ENCODE measurements around the gene COL19A1.

The COL19A1 gene

DNA sequence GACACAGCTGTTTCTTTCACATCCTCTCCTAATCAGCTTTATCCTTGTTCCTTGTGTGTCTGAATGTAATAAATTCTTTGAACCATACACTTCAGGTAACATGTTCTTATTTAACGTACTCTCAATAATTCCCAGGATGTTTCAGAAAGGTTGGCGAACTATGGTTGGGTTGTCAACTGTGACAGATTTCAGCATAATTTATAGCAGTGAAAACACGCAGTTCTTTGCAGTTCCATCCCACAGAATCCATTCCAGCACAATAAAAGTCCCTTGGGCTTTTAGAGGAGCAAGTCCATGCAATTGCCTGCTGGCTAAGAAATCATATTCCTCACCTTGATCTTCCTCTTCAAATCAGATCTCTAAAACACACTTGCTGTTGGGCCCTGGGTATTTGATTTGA is 317.2 kb downstream of the COL19A1 start:
- TF ChIP-seq, protein P1, sequence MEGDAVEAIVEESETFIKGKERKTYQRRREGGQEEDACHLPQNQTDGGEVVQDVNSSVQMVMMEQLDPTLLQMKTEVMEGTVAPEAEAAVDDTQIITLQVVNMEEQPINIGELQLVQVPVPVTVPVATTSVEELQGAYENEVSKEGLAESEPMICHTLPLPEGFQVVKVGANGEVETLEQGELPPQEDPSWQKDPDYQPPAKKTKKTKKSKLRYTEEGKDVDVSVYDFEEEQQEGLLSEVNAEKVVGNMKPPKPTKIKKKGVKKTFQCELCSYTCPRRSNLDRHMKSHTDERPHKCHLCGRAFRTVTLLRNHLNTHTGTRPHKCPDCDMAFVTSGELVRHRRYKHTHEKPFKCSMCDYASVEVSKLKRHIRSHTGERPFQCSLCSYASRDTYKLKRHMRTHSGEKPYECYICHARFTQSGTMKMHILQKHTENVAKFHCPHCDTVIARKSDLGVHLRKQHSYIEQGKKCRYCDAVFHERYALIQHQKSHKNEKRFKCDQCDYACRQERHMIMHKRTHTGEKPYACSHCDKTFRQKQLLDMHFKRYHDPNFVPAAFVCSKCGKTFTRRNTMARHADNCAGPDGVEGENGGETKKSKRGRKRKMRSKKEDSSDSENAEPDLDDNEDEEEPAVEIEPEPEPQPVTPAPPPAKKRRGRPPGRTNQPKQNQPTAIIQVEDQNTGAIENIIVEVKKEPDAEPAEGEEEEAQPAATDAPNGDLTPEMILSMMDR (IDR thresholded peaks at IDR 0.05; ENCODE audit: control insufficient read depth, extremely low read depth, insufficient read depth): no peak
- DNase-seq (ENCODE audit: low read depth): no peak
- no peak overlapping the region for H3K4me3 ChIP-seq (ENCODE audit: low read depth, low read length)

DNA sequence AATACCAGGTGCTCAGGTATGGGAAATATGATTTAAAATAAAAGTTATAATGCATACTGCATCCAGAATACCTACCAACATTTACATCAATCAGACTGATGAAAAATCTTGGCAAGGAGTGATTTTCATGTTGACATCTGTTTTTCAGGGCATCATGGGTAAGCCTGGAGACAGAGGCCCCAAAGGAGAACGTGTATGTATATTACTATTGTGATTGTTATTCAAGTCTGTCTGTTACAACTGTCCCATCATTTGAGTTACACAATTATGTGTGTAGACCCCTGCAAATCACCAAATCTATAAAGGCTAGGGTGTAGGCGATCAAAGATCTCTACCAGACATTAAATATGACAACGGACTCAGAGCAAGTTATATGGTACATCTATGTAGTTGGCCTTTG is 318.4 kb downstream of the COL19A1 start:
- DNase-seq (ENCODE audit: low read depth): no peak
- TF ChIP-seq, protein P1 (IDR thresholded peaks at IDR 0.05; ENCODE audit: control insufficient read depth, extremely low read depth, insufficient read depth): no peak
- H3K4me3 ChIP-seq (ENCODE audit: low read depth, low read length): no peak overlapping the region

DNA sequence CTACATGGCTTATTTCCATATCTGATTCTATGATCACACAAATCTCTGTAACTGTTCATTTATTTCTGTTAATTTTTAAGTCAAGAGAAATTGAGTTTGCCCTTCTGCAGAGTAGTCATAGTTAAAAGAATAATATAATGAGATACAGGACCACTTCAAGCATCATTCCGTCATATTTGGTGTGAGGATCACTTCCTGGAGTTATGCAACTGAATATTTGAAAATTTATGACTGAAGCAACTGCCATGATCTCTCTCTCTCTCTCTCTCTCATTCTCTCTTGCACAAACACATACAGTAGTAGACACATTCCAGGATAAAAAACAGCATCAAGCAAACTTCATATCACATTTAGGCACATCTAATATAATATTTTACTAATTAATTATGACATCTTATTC is 320.1 kb downstream of the COL19A1 start:
- no peak for DNase-seq (ENCODE audit: low read depth)
- TF ChIP-seq, protein P1 (IDR thresholded peaks at IDR 0.05; ENCODE audit: control insufficient read depth, extremely low read depth, insufficient read depth): no peak
- H3K4me3 ChIP-seq (ENCODE audit: low read depth, low read length): no peak overlapping the region

DNA sequence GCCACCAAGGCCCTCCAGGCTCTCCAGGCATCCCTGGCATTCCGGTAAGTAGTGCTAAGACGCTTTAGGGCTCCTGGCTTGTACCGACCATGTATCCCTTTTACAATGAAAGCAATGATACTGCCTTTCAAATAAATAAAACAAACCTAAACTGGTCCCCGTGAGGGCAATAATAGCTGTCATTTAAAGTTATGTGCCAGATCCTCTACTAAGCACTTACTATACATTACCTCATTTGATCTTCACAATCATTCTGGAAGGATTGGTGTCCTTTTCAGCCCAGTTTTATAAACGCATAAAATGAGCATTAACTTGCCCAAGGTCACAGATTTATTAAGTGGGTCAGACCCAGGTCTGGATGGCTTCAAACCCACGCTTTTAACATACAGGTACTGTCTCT is 321.8 kb downstream of the COL19A1 start:
- TF ChIP-seq, protein P1 (IDR thresholded peaks at IDR 0.05; ENCODE audit: control insufficient read depth, extremely low read depth, insufficient read depth): no peak
- no peak overlapping the region for H3K4me3 ChIP-seq (ENCODE audit: low read depth, low read length)
- DNase-seq (ENCODE audit: low read depth): no peak

DNA sequence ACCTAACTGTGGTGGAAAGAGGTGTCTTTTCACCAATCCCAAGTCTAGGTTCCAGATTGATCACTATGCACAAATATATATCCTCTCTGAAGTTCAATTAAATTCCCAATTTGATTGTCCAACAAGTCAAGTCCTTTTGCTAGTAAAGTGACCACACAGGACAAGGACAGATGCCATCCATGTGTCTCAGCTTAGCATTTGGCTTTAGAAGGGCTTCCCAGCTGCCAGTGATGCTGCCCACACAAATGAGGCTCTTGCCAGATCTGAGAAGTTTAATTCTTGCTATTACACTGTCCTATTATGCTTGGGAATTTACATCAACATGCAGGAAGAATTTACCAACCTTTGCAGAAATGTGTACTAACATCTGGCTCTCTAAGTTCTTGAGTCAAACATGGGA is 328.1 kb downstream of the COL19A1 start:
- H3K4me3 ChIP-seq (ENCODE audit: low read depth, low read length): no peak overlapping the region
- no peak for DNase-seq (ENCODE audit: low read depth)
- TF ChIP-seq, protein P1 (IDR thresholded peaks at IDR 0.05; ENCODE audit: control insufficient read depth, extremely low read depth, insufficient read depth): no peak

DNA sequence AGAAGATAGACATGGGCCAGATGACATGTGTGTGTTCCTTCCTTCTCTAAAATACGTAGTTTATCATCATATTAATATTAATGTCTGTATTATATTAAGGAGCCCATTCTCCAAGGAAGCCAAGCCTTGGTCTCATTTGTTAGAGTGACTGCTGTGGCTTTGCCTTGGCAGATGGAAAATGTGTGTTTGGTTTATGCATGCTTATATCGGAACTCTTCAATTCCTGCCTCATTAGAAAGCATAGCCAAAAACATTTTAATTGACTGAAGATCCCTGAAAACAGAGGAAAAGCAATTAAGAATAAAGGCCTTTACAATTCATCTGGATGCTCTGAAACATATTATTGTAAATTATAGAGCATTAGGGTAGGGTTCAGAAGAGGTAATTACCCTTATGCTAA is 330.2 kb downstream of the COL19A1 start:
- no peak for DNase-seq (ENCODE audit: low read depth)
- no peak overlapping the region for H3K4me3 ChIP-seq (ENCODE audit: low read depth, low read length)
- TF ChIP-seq, protein P1 (IDR thresholded peaks at IDR 0.05; ENCODE audit: control insufficient read depth, extremely low read depth, insufficient read depth): no peak

DNA sequence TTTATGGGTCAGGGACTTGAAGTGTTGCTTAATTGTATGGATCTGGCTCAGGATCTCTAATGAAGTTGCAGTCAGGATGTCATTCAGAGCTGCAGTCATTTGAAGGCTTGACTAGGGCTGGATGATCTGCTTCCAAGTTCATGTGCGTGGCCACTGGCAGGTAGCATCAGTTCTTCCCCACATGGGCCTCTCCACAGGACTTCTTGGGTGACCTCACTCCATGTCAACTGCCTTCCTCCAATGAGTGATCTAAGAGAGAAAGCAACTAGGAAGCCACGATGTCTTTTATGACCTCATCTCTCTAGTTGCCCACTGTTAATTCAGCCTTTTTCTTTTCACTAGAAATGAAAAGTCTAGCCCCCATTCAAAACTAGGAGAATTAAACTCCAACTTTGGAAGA is 332.4 kb downstream of the COL19A1 start:
- H3K4me3 ChIP-seq (ENCODE audit: low read depth, low read length): no peak overlapping the region
- TF ChIP-seq, protein P1 (IDR thresholded peaks at IDR 0.05; ENCODE audit: control insufficient read depth, extremely low read depth, insufficient read depth): no peak
- DNase-seq (ENCODE audit: low read depth): no peak
